HG03521 (cell line): ENCODE measurements around the gene SLC16A10.
"Not testable (repeated sequence)": the region's sequence is repeated elsewhere in the genome, so short reads cannot be mapped to it uniquely, and the experiment has no call there.

Experiments used
- ATAC-seq: cut with Tn5 transposase; IDR thresholded peaks from one replicate; pipeline ENCODE4 v1.9.1; 2021; ENCODE audit warnings: mild to moderate bottlenecking, moderate library complexity; ENCODE audit not compliant: unreplicated experiment

SLC16A10 gene

DNA sequence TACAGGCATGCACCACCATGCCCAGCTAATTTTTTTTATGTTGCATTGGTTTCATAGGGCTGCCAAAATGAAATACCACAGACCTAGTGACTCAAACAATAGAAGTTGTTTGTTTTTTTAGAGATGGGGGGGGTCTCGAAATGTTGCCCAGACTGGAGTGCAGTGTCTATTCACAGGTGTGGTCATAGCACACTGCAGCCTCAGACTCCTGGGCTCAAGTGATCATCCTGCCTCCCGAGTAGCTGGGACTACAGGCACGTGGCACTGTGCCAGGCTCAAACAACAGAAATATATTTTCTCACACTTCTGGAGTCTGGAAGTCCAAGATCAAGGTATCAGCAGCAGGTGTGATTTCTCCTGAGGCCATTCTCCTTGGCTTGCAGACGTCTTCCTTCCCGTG lies 6.6 kb upstream of the SLC16A10 start:
- no peak for ATAC-seq

GRCh38 chr6:111086685-111087084 lies 618 bp upstream of the SLC16A10 start:
- ATAC-seq, result no peak

- ATAC-seq, result peak; percentile 22
Observed at GRCh38 chr6:111087871-111088667, 766 bp downstream of the SLC16A10 start.

DNA sequence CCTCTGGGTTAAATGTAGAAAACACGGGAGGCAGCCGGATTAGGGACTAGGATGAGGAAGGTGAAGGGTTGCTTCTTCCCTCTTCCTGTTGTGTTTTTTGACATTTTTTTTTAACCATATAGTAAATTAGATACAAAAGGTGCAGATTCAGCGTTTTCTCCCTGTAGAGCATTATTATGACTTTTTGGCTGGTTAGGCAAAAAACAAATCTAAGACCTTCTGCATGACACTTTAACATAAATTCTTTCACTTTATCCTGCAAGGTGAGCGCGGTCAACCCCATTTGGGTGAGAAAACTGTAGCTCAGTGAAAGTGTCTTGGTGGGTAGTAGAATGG lies 1.3 kb downstream of the SLC16A10 start:
- ATAC-seq, result no peak

- ATAC-seq, result no peak
Observed at GRCh38 chr6:111090766-111091165, 3.5 kb downstream of the SLC16A10 start.

GRCh38 chr6:111091987-111092386 lies 4.7 kb downstream of the SLC16A10 start:
- no peak for ATAC-seq

DNA sequence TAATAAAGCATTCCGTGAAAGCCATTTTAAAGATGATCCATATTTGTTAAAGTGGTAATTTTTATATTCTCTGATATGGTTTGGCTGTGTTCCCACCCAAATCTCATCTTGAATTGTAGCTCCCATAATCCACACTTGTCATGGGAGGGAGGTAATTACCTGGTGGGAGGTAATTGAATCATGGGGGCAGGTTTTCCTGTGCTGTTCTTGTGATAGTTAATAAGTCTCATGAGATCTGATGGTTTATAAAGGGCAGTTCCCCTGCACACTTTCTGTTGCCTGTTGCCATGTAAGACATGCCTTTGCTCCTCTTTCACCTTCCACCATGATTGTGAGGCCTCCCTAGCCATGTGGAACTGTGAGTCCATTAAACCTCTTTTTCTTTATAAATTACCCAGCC lies 8.2 kb downstream of the SLC16A10 start:
- not testable (repeated sequence) for ATAC-seq

GRCh38 chr6:111096246-111096645 lies 8.9 kb downstream of the SLC16A10 start:
- no peak for ATAC-seq

- ATAC-seq, result no peak
Observed at GRCh38 chr6:111098597-111098996, 11.3 kb downstream of the SLC16A10 start.

GRCh38 chr6:111101987-111102386 lies 14.7 kb downstream of the SLC16A10 start:
- no peak for ATAC-seq

GRCh38 chr6:111105578-111105977 lies 18.3 kb downstream of the SLC16A10 start:
- ATAC-seq, result no peak

- ATAC-seq, result no peak
Observed at GRCh38 chr6:111107589-111107988, 20.3 kb downstream of the SLC16A10 start.

DNA sequence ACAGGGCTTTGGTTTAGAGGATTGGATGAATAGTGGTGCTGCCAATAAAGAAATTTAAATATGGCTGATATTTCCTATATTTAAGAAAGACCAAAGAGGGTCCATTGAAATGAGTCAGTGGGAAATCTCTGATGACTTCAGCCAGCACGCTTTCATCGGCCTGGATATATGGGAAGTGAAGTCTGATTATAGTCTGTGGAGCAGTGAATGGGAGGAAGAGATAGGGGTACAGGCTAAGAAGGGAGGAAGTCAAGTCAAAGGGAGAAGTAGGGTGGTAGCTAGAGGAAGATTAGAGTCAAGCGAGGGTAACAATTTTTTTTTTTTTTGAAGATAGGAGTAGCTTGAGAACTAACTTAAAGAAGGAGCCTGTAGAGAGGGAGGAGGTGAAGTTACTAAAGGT lies 22.7 kb downstream of the SLC16A10 start:
- no peak for ATAC-seq

DNA sequence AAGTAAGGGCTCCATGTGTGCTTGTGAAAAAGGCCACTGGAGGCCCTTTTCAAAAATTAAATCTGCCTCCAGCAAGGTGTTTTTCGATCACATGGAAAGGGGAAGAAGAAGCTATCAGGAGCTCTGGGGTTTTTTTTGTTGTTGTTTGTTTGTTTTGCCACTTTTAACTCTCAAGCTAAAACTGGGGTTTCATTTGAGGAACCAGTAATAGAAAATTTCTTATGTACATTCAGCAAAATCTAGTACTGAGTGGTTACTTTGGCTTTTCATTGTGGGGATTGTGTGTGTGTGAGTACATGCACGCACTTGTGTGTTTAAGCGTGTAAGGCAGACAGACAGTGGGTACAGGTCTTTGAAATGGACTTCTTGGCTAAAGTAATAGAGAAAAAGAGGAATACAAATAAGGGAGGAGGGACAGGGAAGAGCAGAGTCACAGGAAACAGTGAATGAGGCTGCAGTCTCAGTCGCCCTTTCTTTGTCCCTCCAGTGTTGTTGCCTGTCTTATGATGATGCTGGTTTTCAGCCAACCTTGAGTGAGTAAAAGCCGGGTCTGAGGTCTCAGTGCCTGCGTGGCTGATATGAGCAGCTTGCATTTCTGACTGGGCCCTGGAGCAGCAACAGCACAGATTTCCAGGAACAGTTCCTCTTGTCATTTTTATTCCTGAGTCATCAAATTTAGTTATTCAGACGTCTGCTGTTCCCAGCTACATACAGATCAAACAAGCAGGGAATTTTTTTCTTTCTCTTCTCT lies 26.2 kb downstream of the SLC16A10 start:
- ATAC-seq, result no peak

- ATAC-seq, result no peak
Observed at GRCh38 chr6:111114087-111114443, 26.8 kb downstream of the SLC16A10 start.

DNA sequence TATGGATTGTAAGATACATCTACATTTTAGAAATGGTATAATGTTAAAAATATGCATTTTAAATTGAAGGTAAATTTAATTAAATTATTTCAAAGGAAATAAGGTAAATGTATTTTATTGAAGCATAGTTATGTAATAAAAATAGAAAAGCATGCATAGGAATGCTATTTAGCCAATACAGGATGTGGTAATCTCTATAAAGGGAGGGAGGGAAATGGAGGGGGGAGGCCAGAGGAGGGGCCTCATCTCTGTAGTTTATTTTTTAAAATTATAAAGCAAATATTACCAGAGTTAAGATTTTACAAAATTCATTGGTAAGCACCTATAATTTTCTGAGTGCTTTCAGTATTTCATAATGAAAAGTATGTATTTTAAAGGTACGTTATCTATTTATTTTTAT lies 27.2 kb downstream of the SLC16A10 start:
- ATAC-seq, result no peak

- ATAC-seq, result no peak
Observed at GRCh38 chr6:111118826-111119225, 31.5 kb downstream of the SLC16A10 start.

DNA sequence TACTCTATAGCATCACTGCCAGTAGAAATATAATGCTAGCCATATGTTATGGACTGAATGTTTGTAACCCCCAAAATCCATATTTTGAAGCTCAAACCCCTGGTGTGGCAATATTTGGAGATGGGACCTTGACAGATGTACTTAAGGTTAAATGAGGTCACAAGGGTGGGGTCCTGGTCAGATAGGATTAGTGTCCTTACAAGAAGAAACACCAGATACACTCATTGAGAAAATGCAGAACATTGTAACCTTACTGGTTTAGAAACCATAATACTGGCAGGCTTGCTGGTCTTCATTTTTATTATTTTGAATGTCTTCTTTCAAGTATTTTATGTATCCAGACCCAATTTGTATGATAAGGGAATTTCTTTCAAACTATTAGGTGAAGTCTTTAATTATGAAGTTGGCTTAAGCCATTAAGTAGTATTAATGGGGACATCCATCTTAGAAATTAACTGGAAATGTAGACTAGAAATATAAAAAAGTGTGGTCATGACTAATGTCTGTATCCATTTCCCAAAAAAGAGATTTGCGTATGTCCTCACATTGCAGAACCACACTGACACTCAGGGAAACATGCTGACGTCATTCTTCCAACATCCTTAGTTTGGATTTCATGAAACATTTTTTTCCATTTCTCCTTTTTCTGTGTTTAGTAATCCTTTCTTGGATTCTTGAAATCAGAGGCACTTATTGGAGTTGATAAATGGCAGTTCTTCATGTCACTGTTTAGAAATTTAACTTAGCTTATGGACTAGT lies 32.4 kb downstream of the SLC16A10 start:
- ATAC-seq, result no peak

DNA sequence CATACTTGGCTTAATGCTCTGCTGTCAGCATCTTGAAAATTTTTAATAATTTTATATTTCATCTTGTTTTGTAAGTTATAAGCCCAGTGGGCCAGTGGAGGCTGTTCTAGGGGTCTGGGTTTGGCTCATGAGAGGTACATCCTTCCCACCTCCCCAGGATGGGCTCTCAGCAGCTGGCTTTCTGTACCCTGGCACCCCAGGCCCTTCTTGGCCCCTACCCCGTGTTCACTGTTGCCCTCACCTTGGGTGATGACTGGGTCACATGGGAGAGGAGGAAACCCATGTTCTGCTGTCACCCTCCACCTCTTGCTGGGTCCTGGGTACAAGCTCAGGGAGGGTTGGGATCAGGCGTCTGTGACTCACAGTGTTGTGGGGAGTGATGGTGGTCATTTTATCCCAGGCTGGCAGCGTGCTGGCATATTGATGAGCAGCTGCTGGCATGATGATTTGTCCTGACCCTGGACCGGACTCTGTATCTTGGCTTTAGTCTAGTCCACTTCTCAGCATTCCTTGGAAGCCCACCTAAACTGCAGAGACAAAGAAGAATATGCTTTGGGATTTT lies 34.6 kb downstream of the SLC16A10 start:
- ATAC-seq, result no peak

- no peak for ATAC-seq
Observed at GRCh38 chr6:111122458-111123286, 35.4 kb downstream of the SLC16A10 start.

- ATAC-seq, result no peak
Observed at GRCh38 chr6:111124406-111124805, 37.1 kb downstream of the SLC16A10 start.
